Hematopoietic multipotent progenitor cell treated with erythropoietin and hydrocortisone succinate and interleukin-3 and kit ligand, for 8 days (in vitro differentiated cells): Measurements from ENCODE around the gene ZNF763.
"Not testable (repeated sequence)": the region's sequence is repeated elsewhere in the genome, so short reads cannot be mapped to it uniquely, and the experiment has no call there.

Source experiments
- DNase-seq: peaks from one replicate; pipeline ENCODE4 v3.0.0-alpha.2; 2015

ZNF763 gene

GRCh38 chr19:11973019-11973810 lies 8.4 kb downstream of the ZNF763 start:
- no peak for DNase-seq

GRCh38 chr19:11978492-11979100 lies 13.8 kb downstream of the ZNF763 start:
- DNase-seq = no peak

- DNase-seq = no peak
Measured at GRCh38 chr19:11979527-11979926, 14.7 kb downstream of the ZNF763 start.

- no peak for DNase-seq
Measured at GRCh38 chr19:11982526-11982925, 17.7 kb downstream of the ZNF763 start.

GRCh38 chr19:11984986-11985385 lies 20.1 kb downstream of the ZNF763 start:
- peak; percentile 37 for DNase-seq

- DNase-seq = no peak
Measured at GRCh38 chr19:11986754-11987153, 21.9 kb downstream of the ZNF763 start.

- DNase-seq = peak; percentile 96
Measured at GRCh38 chr19:11987405-11988281, 22.8 kb downstream of the ZNF763 start.

- no peak for DNase-seq
Measured at GRCh38 chr19:11989112-11989456, 24.2 kb downstream of the ZNF763 start.

- DNase-seq = not testable (repeated sequence)
Measured at GRCh38 chr19:11991921-11992320, 27.1 kb downstream of the ZNF763 start.

- DNase-seq = peak; percentile 9
Measured at GRCh38 chr19:11995174-11995573, 30.3 kb downstream of the ZNF763 start.

GRCh38 chr19:12000152-12000981 lies 35.5 kb downstream of the ZNF763 start:
- DNase-seq = no peak

- DNase-seq = no peak
Measured at GRCh38 chr19:12015015-12015752, 50.3 kb downstream of the ZNF763 start.

- DNase-seq = no peak
Measured at GRCh38 chr19:12015753-12016116, 50.9 kb downstream of the ZNF763 start.
